HCT116 (cell line): ENCODE results near the gene RBM34. TPM values are rescaled to one million over a fixed set of nuclear protein-coding genes. Genes with fewer than 3 reads are reported as not detected.

Source experiments
- ATAC-seq: fragments of 200-7000 bp; cut with Tn5 transposase; 2 replicates; pipeline ENCODE4 v1.9.1; 2020; ENCODE audit warnings: mild to moderate bottlenecking, moderate library complexity
- BruUV-seq: library from RNA; stranded (reverse); fragments of 400-500 nt; replicated peaks from 2 replicates; lab custom pipeline; 2021; lab: Mats Ljungman, UMichigan
- CTCF ChIA-PET: fragments of 300-600 bp; sonication (Branson Sonifier 250); formaldehyde crosslinking; loops from one replicate; lab custom pipeline; 2021; ENCODE audit warnings: antibody characterized with exemption; lab: Charles Lee
- POLR2A ChIA-PET: fragments of 300-600, 350-600 bp; sonication (Branson Sonifier 250); formaldehyde crosslinking; loops from one replicate; lab custom pipeline; 2021; ENCODE audit warnings: antibody characterized with exemption; lab: Charles Lee
- RAD21 ChIA-PET, 2 experiments: fragments of 300-600 bp; sonication (Branson Sonifier 250); formaldehyde crosslinking; loops; one replicate each; lab custom pipeline; 2023; ENCODE audit warnings: low total read pairs in 2 of 2; ENCODE audit not compliant: uncharacterized antibody in 2 of 2, unreplicated experiment in 2 of 2, low non-redundant PET in 1 of 2; lab: Charles Lee
- DNase-seq: peaks from one replicate; pipeline ENCODE4 v3.0.0-alpha.2; 2010; ENCODE audit warnings: low read depth, low spot score
- H2AFZ ChIP-seq: fragments of 200-600 bp; shearing (Covaris generic), sonication (generic); 2 replicates; pipeline ENCODE4 v1.6.1; 2017; ENCODE audit warnings: low read depth, mixed run types, mixed read lengths, antibody characterized with exemption, low read length; ENCODE audit not compliant: poor library complexity, severe bottlenecking
- H3K27ac ChIP-seq: 2 replicates; pipeline ENCODE4 v1.5.1; 2012; ENCODE audit warnings: low read depth, low read length
- H3K27me3 ChIP-seq: fragments of 200-600 bp; sonication (generic); 2 replicates; pipeline ENCODE4 v1.6.1; 2016; ENCODE audit warnings: mixed run types, low read length, mixed read lengths; ENCODE audit not compliant: insufficient read depth
- H3K36me3 ChIP-seq, 2 experiments: fragments of 200-500 bp in 1 of 2; fragments of 200-600 bp in 1 of 2; sonication (Bioruptor generic) in 1 of 2; sonication (generic) in 1 of 2; 2 replicates each; pipeline versions ENCODE4 v1.5.1 to v1.6.1; 2014 to 2016; ENCODE audit warnings: low read length in 2 of 2, inconsistent platforms in 1 of 2, mixed read lengths in 1 of 2, mixed run types in 1 of 2; ENCODE audit not compliant: insufficient read depth in 2 of 2, control insufficient read depth in 1 of 2
- H3K4me1 ChIP-seq, 2 experiments: fragments of 200-600 bp in 1 of 2; sonication (generic) in 1 of 2; 2 replicates each; pipeline versions ENCODE4 v1.5.1 to v1.6.1; 2012 to 2017; ENCODE audit warnings: low read length in 2 of 2, inconsistent platforms in 1 of 2, mild to moderate bottlenecking in 1 of 2, mixed read lengths in 1 of 2, mixed run types in 1 of 2, moderate library complexity in 1 of 2; ENCODE audit not compliant: insufficient read depth in 2 of 2, control insufficient read depth in 1 of 2
- H3K4me2 ChIP-seq: fragments of 200-600 bp; sonication (generic); 2 replicates; pipeline ENCODE4 v1.6.1; 2017; ENCODE audit warnings: mixed run types, low read length, mixed read lengths
- H3K4me3 ChIP-seq, 2 experiments: fragments of 200-600 bp in 1 of 2; sonication (generic) in 1 of 2; replicated peaks in 1 of 2; 2 replicates each; pipeline ENCODE4 v1.5.1; 2011 to 2016; ENCODE audit warnings: low read length in 2 of 2, control low read depth in 1 of 2, low read depth in 1 of 2, mild to moderate bottlenecking in 1 of 2, mixed read lengths in 1 of 2, mixed run types in 1 of 2
- H3K79me2 ChIP-seq: fragments of 200-600 bp; sonication (generic); 2 replicates; pipeline ENCODE4 v1.6.1; 2017; ENCODE audit warnings: mild to moderate bottlenecking, mixed run types, low read length, moderate library complexity, mixed read lengths; ENCODE audit not compliant: insufficient read depth
- H3K9ac ChIP-seq: fragments of 200-600 bp; sonication (generic); 2 replicates; pipeline ENCODE4 v1.6.1; 2016; ENCODE audit warnings: low read length, mixed read lengths
- H3K9me2 ChIP-seq: fragments of 200-600 bp; sonication (generic), shearing (Covaris generic); 2 replicates; pipeline ENCODE4 v1.6.1; 2017; ENCODE audit warnings: mixed run types, mild to moderate bottlenecking, moderate library complexity; ENCODE audit not compliant: insufficient read depth
- H3K9me3 ChIP-seq, 2 experiments: fragments of 200-500 bp in 1 of 2; fragments of 200-600 bp in 1 of 2; sonication (Bioruptor generic) in 1 of 2; sonication (generic) in 1 of 2; 2 replicates each; pipeline ENCODE4 v1.6.1; 2014 to 2017; ENCODE audit warnings: low read length in 2 of 2, mixed read lengths in 2 of 2, inconsistent platforms in 1 of 2, low read depth in 1 of 2, mild to moderate bottlenecking in 1 of 2, mixed run types in 1 of 2, moderate library complexity in 1 of 2; ENCODE audit not compliant: control insufficient read depth in 1 of 2, insufficient read depth in 1 of 2
- H4K20me1 ChIP-seq: fragments of 200-600 bp; sonication (generic), shearing (Covaris generic); 2 replicates; pipeline ENCODE4 v1.6.1; 2017; ENCODE audit warnings: mixed run types, mild to moderate bottlenecking, moderate library complexity; ENCODE audit not compliant: insufficient read depth
- CBX3 ChIP-seq: IDR thresholded peaks from 2 replicates; pipeline ENCODE4 v1.6.1; 2012; ENCODE audit warnings: low read depth
- EGR1 ChIP-seq: IDR thresholded peaks from 2 replicates; pipeline ENCODE4 v1.6.1; 2012; ENCODE audit warnings: low read depth
- FOSL1 ChIP-seq: IDR thresholded peaks from 2 replicates; pipeline ENCODE4 v1.6.1; 2012; ENCODE audit warnings: low read depth
- JUND ChIP-seq: IDR thresholded peaks from 2 replicates; pipeline ENCODE4 v1.6.1; 2012
- POLR2A ChIP-seq: IDR thresholded peaks from 2 replicates; pipeline ENCODE4 v1.7.0; 2011; ENCODE audit warnings: borderline replicate concordance; ENCODE audit not compliant: insufficient read depth, insufficient read length; ENCODE audit errors: extremely low read depth
- POLR2AphosphoS5 ChIP-seq: IDR thresholded peaks from 2 replicates; pipeline ENCODE4 v1.6.1; 2011; ENCODE audit warnings: mild to moderate bottlenecking, low read depth, low read length, moderate library complexity
- RAD21 ChIP-seq: IDR thresholded peaks from 2 replicates; pipeline ENCODE4 v1.6.1; 2012; ENCODE audit warnings: low read depth, mild to moderate bottlenecking
- SP1 ChIP-seq: IDR thresholded peaks from 2 replicates; pipeline ENCODE4 v1.6.1; 2012; ENCODE audit warnings: low read depth
- ZFX ChIP-seq: fragments of 450-650 bp; IDR thresholded peaks from 2 replicates; pipeline ENCODE4 v1.6.1; 2017
- ZNF274 ChIP-seq: fragments of 200-500 bp; sonication (Bioruptor generic); IDR thresholded peaks from 2 replicates; pipeline ENCODE4 v1.6.1; 2014; ENCODE audit warnings: mild to moderate bottlenecking, low read depth, low read length, inconsistent platforms
- intact Hi-C: fragments of 100-400 bp; cut with micrococcal nuclease; formaldehyde crosslinking; loops from 2 replicates; pipeline ENCODE4 v1.10.0; 2022
- total RNA-seq: library from RNA; stranded (reverse); gene quantifications from one replicate; pipeline ENCODE4 v1.2.1, GENCODE V29; 2021; ENCODE audit not compliant: unreplicated experiment
- TF ChIP-seq, protein P1 (sequence below), 3 experiments: fragments of 200-600 bp in 1 of 3; sonication (generic) in 1 of 3; IDR thresholded peaks in 2 of 3; conservative IDR thresholded peaks in 1 of 3; 2 replicates each; pipeline ENCODE4 v1.5.1; 2012 to 2017; ENCODE audit warnings: low read depth in 2 of 3, low read length in 2 of 3, antibody characterized with exemption in 1 of 3, borderline replicate concordance in 1 of 3, control low read depth in 1 of 3, mild to moderate bottlenecking in 1 of 3, mixed read lengths in 1 of 3, mixed run types in 1 of 3, moderate library complexity in 1 of 3; ENCODE audit not compliant: insufficient read depth in 1 of 3
- TF ChIP-seq, protein P2 (sequence below): IDR thresholded peaks from 2 replicates; pipeline ENCODE4 v1.6.1; 2011; ENCODE audit warnings: mild to moderate bottlenecking, low read length, moderate library complexity; ENCODE audit not compliant: insufficient replicate concordance; ENCODE audit errors: extremely low read depth
- TF ChIP-seq, protein P3 (sequence below): IDR thresholded peaks from 2 replicates; pipeline ENCODE4 v1.6.1; 2012

Gene RBM34
- total RNA-seq, 1 experiment from 2014 or later: 82.0 TPM

DNA sequence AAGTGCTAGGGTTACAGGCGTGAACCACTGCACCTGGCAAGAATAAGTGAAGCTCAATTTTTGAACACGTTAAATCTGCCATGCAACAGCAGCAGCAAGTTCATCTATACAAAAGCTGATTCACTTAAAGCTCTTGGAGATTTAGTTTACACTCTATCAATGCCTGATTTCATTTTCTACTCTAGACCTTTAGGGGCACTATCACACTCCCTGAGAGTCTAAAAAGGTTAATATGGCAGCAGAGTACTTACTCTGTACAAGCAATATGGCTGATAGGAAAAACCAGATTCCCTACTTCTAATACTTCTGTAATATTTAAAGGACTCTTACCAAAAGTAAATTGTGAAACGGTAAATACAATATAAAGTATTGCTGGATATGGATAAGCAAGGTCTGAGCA, 4.8 kb downstream of the RBM34 start:
- ChIA-PET POLR2A (no interaction called here), CTCF (interaction anchor here (1.0 to 1.9 kb wide), 5 partner anchors 12 to 260 kb away, joined by 3 to 5 read pairs (median 4); partner anchors contain the start of gene TOMM20), RAD21 (no interaction called here)
- no TSS peak for BruUV-seq
- ATAC-seq (0 out of 2 replicates have a peak, but pooled peaks have one; percentile 21), DNase-seq (no peak)
- Histone ChIP-seq H3K9me2 (no peaks in the 10 kb centered on the region), H3K36me3 (peaks cover 24 to 52% of the 10 kb centered on the region in 2 experiments), H2AFZ (no peak overlapping the region), H3K4me1 (peaks cover 0 to 11% of the 10 kb centered on the region in 2 experiments; a peak in 2 of 4 replicates), H3K27ac (no peak overlapping the region), H3K27me3 (no peaks in the 10 kb centered on the region), H3K4me3 (no peak overlapping the region), H4K20me1 (no peaks in the 10 kb centered on the region; the same call in 1 of the 2 replicates), H3K79me2 (peaks cover 56% of the 10 kb centered on the region), H3K9me3 (no peaks in the 10 kb centered on the region), H3K4me2 (no peak overlapping the region), H3K9ac (no peak overlapping the region)
- intact Hi-C loops: no loop called here
- TF ChIP-seq, protein P1, sequence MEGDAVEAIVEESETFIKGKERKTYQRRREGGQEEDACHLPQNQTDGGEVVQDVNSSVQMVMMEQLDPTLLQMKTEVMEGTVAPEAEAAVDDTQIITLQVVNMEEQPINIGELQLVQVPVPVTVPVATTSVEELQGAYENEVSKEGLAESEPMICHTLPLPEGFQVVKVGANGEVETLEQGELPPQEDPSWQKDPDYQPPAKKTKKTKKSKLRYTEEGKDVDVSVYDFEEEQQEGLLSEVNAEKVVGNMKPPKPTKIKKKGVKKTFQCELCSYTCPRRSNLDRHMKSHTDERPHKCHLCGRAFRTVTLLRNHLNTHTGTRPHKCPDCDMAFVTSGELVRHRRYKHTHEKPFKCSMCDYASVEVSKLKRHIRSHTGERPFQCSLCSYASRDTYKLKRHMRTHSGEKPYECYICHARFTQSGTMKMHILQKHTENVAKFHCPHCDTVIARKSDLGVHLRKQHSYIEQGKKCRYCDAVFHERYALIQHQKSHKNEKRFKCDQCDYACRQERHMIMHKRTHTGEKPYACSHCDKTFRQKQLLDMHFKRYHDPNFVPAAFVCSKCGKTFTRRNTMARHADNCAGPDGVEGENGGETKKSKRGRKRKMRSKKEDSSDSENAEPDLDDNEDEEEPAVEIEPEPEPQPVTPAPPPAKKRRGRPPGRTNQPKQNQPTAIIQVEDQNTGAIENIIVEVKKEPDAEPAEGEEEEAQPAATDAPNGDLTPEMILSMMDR (IDR thresholded peaks at IDR 0.05 in 2 of 3, conservative IDR thresholded peaks at IDR 0.05 in 1 of 3; ENCODE audit: borderline replicate concordance in 1 of 3, insufficient read depth in 1 of 3, low read depth in 2 of 3, low read length in 2 of 3): 0 out of 6 replicates have a peak, but pooled peaks of 1 of the 3 experiments have one; percentile 9
- peak; percentile 5; the same call in 1 of the 2 replicates for TF ChIP-seq RAD21
- no peak for TF ChIP-seq CBX3

DNA sequence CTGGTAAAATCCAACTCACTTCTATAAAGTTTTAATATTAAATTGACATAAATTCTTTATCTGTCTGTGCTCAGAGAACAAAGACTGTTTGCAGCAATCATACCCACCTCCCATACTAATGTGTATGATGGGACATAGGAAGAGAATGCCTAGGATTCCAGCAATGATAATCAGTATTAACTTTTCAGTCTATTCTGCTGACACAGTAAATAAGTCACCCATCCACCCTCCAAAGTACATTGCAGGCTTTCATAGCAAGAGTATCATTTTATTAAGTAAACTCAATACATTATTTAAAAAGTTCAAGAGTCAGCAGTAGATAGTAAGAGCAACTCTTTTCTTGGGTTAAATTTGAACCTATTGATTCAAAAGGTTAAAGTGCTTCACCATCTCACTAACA, 8.8 kb downstream of the RBM34 start:
- Histone ChIP-seq H3K4me1 (peaks cover 0 to 4% of the 10 kb centered on the region in 2 experiments; a peak in 1 of 4 replicates), H3K4me2 (no peak overlapping the region), H3K79me2 (peaks cover 29% of the 10 kb centered on the region), H3K9me3 (no peaks in the 10 kb centered on the region), H4K20me1 (no peaks in the 10 kb centered on the region; the same call in 1 of the 2 replicates), H3K4me3 (no peak overlapping the region), H3K9ac (no peak overlapping the region), H3K27ac (no peak overlapping the region), H2AFZ (no peak overlapping the region), H3K27me3 (no peaks in the 10 kb centered on the region), H3K9me2 (no peaks in the 10 kb centered on the region), H3K36me3 (peaks cover 31 to 56% of the 10 kb centered on the region in 2 experiments)
- ChIA-PET CTCF (no interaction called here), RAD21 (no interaction called here), POLR2A (no interaction called here)
- ATAC-seq (no peak), DNase-seq (no peak)
- BruUV-seq: no TSS peak
- intact Hi-C loops: no loop called here
- TF ChIP-seq ZFX (no peak), EGR1 (no peak), SP1 (no peak), FOSL1 (no peak), POLR2A (no peak), JUND (no peak), POLR2AphosphoS5 (no peak), ZNF274 (no peak)
- TF ChIP-seq, protein P2, sequence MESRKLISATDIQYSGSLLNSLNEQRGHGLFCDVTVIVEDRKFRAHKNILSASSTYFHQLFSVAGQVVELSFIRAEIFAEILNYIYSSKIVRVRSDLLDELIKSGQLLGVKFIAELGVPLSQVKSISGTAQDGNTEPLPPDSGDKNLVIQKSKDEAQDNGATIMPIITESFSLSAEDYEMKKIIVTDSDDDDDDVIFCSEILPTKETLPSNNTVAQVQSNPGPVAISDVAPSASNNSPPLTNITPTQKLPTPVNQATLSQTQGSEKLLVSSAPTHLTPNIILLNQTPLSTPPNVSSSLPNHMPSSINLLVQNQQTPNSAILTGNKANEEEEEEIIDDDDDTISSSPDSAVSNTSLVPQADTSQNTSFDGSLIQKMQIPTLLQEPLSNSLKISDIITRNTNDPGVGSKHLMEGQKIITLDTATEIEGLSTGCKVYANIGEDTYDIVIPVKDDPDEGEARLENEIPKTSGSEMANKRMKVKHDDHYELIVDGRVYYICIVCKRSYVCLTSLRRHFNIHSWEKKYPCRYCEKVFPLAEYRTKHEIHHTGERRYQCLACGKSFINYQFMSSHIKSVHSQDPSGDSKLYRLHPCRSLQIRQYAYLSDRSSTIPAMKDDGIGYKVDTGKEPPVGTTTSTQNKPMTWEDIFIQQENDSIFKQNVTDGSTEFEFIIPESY: no peak
- TF ChIP-seq, protein P3, sequence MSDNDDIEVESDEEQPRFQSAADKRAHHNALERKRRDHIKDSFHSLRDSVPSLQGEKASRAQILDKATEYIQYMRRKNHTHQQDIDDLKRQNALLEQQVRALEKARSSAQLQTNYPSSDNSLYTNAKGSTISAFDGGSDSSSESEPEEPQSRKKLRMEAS: no peak
